HG03108 (cell line): ENCODE measurements around the gene CASP8AP2.
A peak's percentile ranks its signal among the peaks of the same experiment; 100 is the strongest.
"Not testable (repeated sequence)": the region's sequence is repeated elsewhere in the genome, so short reads cannot be mapped to it uniquely, and the experiment has no call there.

Experiments
- ATAC-seq: cut with Tn5 transposase; IDR thresholded peaks from one replicate; pipeline ENCODE4 v1.9.1; 2021; ENCODE audit warnings: moderate library complexity; ENCODE audit not compliant: unreplicated experiment

The CASP8AP2 gene

DNA sequence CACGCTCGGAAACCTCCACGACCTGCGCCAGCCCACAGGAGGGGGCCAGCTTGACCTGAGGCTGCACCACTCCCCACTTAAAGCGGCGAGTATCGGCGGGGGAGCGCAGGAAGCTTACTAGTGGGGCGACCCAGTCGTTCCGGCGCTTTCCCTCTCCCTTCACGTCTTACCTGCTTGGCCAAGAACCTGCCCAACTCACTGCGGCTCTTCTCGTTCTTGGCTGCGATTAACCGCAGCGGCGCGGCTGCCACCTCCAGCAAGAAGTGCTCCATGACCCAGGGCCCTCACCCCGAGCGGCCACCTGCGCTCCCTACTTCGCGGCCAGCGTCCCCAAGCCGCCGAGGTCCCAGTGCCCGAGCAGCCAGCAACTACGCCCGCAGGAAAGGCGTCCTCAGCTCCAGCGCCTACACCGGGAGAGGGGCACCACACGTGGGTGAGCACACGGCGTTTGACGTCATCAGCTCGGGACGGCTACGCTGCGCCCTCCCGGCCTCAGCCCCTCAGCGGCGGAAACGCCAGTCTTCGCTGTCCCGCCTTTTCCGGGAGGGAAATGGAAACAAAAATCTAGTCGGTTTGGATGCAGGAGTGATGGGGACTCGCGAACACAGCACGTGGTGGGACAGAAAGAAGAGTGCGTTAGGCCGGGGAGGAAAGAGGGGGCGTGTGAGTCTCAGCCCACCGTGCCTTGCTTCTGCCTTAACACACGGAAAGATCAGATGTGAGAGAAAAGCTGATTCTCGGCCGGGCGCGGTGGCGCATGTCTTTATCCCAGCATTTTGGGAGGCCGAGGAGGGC, 10.1 kb upstream of the CASP8AP2 start, which contains the start of gene MDN1:
TSS of gene MDN1 (minus strand) at position 459 of the 795 bp plus-strand sequence. CDS start at position 272, 187 bp downstream.
- ATAC-seq, result peak; percentile 97

- ATAC-seq, result no peak
Observed at GRCh38 chr6:89826029-89826528, 3.6 kb upstream of the CASP8AP2 start.

DNA sequence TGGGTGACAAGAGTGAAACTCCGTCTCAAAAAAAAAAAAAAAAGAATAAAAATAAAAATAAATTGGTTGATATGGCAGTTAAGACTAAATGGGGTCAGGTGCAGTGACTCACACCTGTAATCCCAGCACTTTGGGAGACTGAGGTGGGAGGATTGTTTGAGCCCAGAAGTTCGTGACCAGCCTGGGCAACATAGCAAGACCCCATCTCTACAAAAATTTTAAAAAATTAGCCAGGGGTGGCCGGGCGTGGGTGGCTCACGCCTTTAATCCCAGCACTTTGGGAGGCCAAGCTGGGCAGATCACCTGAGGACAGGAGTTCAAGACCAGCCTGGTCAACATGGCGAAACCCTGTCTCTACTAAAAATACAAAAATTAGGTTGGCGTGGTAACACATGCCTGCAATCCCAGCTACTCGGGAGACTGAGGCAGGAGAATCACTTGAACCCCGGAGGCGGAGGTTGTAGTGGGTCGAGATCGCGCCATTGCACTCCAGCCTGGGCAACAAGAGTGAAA, 1.1 kb upstream of the CASP8AP2 start:
- not testable (repeated sequence) for ATAC-seq

DNA sequence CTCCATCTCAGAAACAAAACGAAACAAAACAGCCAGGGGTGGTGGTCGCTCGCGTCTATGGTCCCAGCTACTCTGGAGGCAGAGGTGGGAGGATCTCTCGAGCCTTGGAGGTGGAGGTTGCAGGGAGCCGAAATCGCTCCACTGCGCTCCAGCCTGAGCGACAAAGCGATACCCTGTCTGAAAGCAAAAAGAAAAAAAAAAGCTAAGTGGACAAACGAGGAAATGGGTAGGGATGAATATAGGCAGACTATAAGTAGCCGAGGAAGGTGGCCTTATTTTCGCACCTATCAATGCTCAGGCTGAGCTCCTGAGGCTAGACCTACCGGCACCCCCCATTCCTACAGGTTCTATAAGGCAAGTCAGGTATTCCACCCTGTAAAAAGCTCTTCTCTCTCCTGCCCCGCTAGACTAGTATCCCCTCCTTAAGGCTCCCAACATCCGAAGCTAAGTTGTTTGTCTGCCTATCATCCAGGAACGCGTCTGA, 650 bp upstream of the CASP8AP2 start:
- peak; percentile 21 for ATAC-seq

GRCh38 chr6:89830170-89830809, 610 bp downstream of the CASP8AP2 start:
- ATAC-seq, result no peak

DNA sequence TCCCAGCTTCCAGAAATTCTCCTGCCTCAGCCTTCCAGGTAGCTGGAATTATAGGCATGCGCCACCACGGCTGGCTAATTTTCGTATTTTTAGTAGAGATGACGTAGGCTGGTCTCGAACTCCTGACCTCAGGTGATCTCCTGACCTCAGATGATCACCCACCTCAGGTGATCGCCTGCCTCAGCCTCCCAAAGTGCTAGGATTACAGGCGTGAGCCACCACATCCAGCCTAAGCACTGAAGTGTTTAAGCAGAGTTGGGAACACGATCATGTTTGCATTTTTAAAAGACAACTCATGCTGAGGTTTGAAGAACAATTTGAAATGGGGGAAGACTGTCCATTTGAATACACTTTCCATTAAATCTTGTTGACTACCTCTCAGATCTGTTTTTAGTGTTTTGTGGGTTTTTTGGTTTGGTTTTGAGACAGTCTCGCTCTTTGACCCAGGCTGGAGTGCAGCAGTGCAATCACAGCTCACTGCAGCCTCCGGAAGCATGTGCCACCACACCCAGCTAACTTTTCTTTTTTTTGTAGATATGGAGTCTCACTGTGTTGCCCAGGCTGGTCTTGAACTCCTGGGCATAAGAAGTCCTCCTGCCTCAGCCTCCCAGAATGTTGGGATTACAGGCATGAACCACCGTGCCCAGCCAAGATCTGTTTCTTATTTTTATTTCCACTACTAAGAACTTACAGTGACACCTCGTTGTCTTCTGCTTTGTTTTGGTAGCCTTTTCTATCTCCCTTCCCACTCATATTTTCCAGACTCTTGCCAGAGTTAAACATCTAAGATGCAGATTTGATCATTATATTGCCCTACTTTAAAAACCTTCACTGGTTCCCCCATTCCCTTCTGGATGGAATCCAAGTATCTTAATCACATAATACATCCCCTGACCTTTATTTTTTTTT, 5.5 kb downstream of the CASP8AP2 start:
- ATAC-seq, result peak; percentile 97

DNA sequence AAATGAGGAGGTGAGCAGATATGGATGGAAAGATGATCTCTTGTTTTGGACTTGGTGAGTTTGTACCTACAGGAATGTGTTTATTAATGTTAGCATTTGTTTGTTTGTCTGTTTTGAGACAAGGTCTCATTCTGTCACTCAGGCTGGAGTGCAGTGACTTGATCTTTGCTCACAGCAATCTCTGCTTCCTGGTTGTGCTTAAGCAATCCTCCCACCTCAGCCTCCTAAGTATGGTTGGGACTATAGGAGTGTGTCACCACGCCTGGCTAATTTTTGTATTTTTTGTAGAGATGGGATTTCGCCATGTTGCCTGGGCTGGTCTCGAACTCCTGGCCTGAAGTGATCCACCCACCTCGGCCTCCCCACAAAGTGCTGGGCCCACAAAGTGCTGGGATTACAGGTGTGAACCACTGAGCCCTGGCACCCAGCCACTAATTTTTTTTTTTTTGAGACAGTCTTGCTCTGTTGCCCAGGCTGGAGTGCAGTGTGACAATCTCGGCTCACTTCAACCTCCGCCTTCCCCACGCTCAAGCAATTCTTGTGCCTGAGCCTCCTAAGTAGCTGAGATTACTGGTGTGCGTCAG, 7.1 kb downstream of the CASP8AP2 start:
- no peak for ATAC-seq

GRCh38 chr6:89840538-89840937, 10.9 kb downstream of the CASP8AP2 start:
- ATAC-seq, result no peak

DNA sequence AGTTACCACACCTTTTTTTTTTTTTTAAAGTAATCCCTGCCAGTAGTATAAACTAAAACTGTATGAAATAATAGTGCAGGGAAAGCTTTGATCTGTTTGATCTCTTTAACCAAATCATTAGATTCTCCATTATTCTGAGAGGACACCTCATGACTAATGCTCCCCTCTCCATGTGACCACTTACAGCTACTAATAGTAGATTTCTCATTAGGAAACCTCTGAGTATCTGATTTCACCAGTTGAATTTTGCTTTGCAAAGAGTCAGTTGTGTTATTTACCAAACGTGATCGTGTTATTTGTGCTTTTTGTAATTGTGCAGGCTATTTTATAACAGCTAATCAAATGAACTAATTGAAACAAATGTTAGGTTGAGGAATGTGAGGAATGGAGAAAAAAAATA, 12.5 kb downstream of the CASP8AP2 start:
- ATAC-seq, result no peak

GRCh38 chr6:89843070-89843469, 13.4 kb downstream of the CASP8AP2 start:
- no peak for ATAC-seq

GRCh38 chr6:89847513-89847912, 17.8 kb downstream of the CASP8AP2 start:
- not testable (repeated sequence) for ATAC-seq

GRCh38 chr6:89853068-89853467, 23.4 kb downstream of the CASP8AP2 start:
- ATAC-seq, result no peak

DNA sequence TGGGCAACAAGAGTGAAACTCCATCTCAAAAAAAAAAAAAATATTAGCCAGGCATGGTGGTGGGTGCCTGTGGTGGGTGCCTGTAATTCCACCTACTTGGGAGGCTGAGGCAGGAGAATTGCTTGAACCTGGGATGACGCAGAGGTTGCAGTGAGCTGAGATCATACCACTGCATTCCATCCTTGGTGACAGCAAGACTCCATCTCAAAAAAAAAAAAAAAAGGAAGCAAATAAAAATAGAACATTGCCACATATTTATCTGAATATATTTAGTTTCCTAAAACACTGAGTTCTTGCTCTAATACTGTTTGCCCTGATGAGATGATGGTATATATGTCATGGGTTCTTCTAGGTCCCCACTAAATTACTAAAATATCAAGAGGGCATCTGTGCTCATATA, 28.4 kb downstream of the CASP8AP2 start:
- ATAC-seq, result no peak

- ATAC-seq, result no peak
Observed at GRCh38 chr6:89859744-89860143, 30.1 kb downstream of the CASP8AP2 start.

- ATAC-seq, result peak; percentile 72
Observed at GRCh38 chr6:89862273-89862672, 32.6 kb downstream of the CASP8AP2 start.

DNA sequence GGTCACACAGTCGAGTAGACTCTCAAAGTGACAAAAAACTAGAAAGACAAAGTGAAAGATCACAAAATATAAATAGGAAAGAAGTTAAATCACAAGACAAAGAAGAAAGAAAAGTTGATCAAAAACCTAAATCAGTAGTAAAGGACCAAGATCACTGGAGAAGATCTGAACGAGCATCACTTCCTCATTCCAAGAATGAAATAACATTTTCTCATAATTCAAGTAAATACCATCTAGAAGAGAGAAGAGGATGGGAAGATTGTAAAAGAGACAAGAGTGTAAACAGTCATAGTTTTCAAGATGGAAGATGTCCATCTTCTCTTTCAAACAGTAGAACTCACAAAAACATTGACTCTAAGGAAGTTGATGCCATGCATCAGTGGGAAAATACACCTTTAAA, 33.0 kb downstream of the CASP8AP2 start:
- no peak for ATAC-seq

- ATAC-seq, result no peak
Observed at GRCh38 chr6:89866024-89866678, 36.5 kb downstream of the CASP8AP2 start.

DNA sequence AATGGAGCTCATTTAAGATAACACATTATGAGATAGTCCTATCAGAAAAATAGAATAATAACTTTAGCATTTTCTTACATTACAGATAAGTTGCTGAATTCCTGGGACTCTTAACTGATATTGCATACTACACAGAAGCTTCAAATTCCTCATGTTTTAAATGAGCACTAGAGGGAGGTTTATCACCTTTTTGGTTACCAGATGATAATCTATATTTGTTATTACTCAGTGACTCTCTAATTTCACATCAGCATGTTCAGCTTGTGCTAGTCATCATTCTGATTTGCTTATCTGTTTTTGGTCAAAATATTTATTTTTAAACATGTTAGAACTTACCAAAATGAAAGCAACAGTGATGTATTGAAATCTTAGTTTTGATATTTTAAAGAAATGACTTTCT, 44.0 kb downstream of the CASP8AP2 start:
- ATAC-seq, result no peak

- no peak for ATAC-seq
Observed at GRCh38 chr6:89874438-89874837, 44.8 kb downstream of the CASP8AP2 start.
